Measurements from ENCODE around the gene HDGF. TPM values are rescaled to one million over a fixed set of nuclear protein-coding genes. Genes with fewer than 3 reads are reported as not detected.
A peak's percentile ranks its signal among the peaks of the same experiment; 100 is the strongest.

Gene HDGF
- total RNA-seq, 2 experiments from 2014 or later, result 60.8 TPM

- Histone ChIP-seq H3K4me1 (ENCODE audit: insufficient read depth, low read length) (peaks cover 14% of the 10 kb centered on the region), H3K4me3 (ENCODE audit: low read length) (no peak overlapping the region), H3K27ac (ENCODE audit: low read depth in 1 of 2, low read length in 2 of 2) (no peak overlapping the region), H3K9me3 (ENCODE audit: control insufficient read depth in 1 of 2, insufficient read depth in 1 of 2, low read length in 2 of 2) (no peaks in the 10 kb centered on the region), H3K36me3 (ENCODE audit: insufficient read depth, low read length) (peaks cover 3% of the 10 kb centered on the region), H3K27me3 (ENCODE audit: control insufficient read depth in 1 of 2, insufficient read depth in 2 of 2, low read length in 2 of 2) (no peaks in the 10 kb centered on the region)
- Mint-ChIP-seq H3K9me3 (no peaks in the 10 kb centered on the region), H3K27ac (no peak overlapping the region), H3K27me3 (no peaks in the 10 kb centered on the region), H3K4me1 (ENCODE audit: low read depth) (peaks cover 11% of the 10 kb centered on the region), H3K4me3 (no peak overlapping the region), H3K36me3 (ENCODE audit: low read depth) (peaks cover 14% of the 10 kb centered on the region)
- CTCF ChIA-PET, result interaction anchor here (2.8 to 3.0 kb wide), 2 partner anchors 15 to 21 kb away, joined by 7 to 11 read pairs; no protein-coding TSS in a partner anchor
- peak in 1 of 14 experiments; percentile 6 for DNase-seq
- POLR2A ChIA-PET, result no interaction called here
- intact Hi-C loops (cut with DNase I, micrococcal nuclease), result no loop called here
- TF ChIP-seq CTCF (IDR thresholded peaks at IDR 0.05), result no peak
- ATAC-seq (ENCODE audit: poor library complexity), result no peak
These were observed 40.3 kb downstream of the HDGF start for GRCh38 chr1:156711011-156711817.

- Histone ChIP-seq H3K27ac (ENCODE audit: low read depth in 1 of 2, low read length in 2 of 2) (no peak overlapping the region), H3K4me1 (ENCODE audit: insufficient read depth, low read length) (peaks cover 27% of the 10 kb centered on the region), H3K9me3 (ENCODE audit: control insufficient read depth in 1 of 2, insufficient read depth in 1 of 2, low read length in 2 of 2) (no peaks in the 10 kb centered on the region), H3K27me3 (ENCODE audit: control insufficient read depth in 1 of 2, insufficient read depth in 2 of 2, low read length in 2 of 2) (peaks cover 0 to 3% of the 10 kb centered on the region in 2 experiments), H3K4me3 (ENCODE audit: low read length) (no peak overlapping the region), H3K36me3 (ENCODE audit: insufficient read depth, low read length) (no peaks in the 10 kb centered on the region)
- TF ChIP-seq CTCF (IDR thresholded peaks at IDR 0.05), result no peak
- H3K4me1 Mint-ChIP-seq (ENCODE audit: low read depth), result peaks cover 22% of the 10 kb centered on the region
- intact Hi-C loops (cut with DNase I, micrococcal nuclease), result no loop called here
- H3K9me3 Mint-ChIP-seq, result no peaks in the 10 kb centered on the region
- POLR2A ChIA-PET, result no interaction called here
- CTCF ChIA-PET, result interaction anchor here (1.3 to 2.8 kb wide), 2 partner anchors 16 to 20 kb away, joined by 5 to 7 read pairs; no protein-coding TSS in a partner anchor
- H3K4me3 Mint-ChIP-seq, result no peak overlapping the region
- no peak for ATAC-seq (ENCODE audit: poor library complexity)
- no peak overlapping the region for H3K27ac Mint-ChIP-seq
- DNase-seq, result no peak
- peaks cover 1% of the 10 kb centered on the region for H3K36me3 Mint-ChIP-seq (ENCODE audit: low read depth)
- H3K27me3 Mint-ChIP-seq, result peaks cover 5% of the 10 kb centered on the region
These were observed 41.6 kb downstream of the HDGF start for GRCh38 chr1:156709757-156710489.

DNA sequence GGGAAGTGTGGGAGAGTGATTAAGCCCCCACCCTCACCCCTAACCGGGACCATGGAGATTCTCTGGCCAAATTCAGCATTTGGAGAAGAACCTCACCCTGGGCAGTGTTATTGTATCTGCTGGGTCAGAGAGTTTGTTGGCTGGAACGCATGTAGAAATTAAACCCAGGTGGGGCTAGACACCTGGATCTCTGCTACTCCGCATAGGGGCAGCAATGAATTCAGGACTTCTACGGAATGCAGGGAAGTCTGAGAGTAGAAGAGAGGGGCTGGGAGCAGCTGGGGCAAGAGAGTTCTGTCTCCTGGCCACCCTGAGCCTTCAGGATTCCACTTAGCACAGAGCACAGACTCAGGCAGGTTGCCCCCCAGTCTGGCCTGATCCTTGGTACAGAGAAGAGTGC is 42.4 kb downstream of the HDGF start:
- Histone ChIP-seq H3K9me3 (ENCODE audit: control insufficient read depth in 1 of 2, insufficient read depth in 1 of 2, low read length in 2 of 2) (no peaks in the 10 kb centered on the region), H3K36me3 (ENCODE audit: insufficient read depth, low read length) (no peaks in the 10 kb centered on the region), H3K4me3 (ENCODE audit: low read length) (no peak overlapping the region), H3K27me3 (ENCODE audit: control insufficient read depth in 1 of 2, insufficient read depth in 2 of 2, low read length in 2 of 2) (peaks cover 9 to 12% of the 10 kb centered on the region in 2 experiments), H3K4me1 (ENCODE audit: insufficient read depth, low read length) (peaks cover 35% of the 10 kb centered on the region), H3K27ac (ENCODE audit: low read depth in 1 of 2, low read length in 2 of 2) (no peak overlapping the region)
- ATAC-seq (ENCODE audit: poor library complexity), result no peak
- Mint-ChIP-seq H3K27me3 (peaks cover 13% of the 10 kb centered on the region), H3K36me3 (ENCODE audit: low read depth) (no peaks in the 10 kb centered on the region), H3K9me3 (no peaks in the 10 kb centered on the region), H3K27ac (no peak overlapping the region), H3K4me3 (no peak overlapping the region), H3K4me1 (ENCODE audit: low read depth) (peaks cover 29% of the 10 kb centered on the region)
- no peak for DNase-seq
- ChIA-PET POLR2A (interaction anchor here (0.8 kb wide), 1 partner anchor 31 kb away, joined by 3 read pairs; no protein-coding TSS in a partner anchor), CTCF (no interaction called here)
- no peak for TF ChIP-seq CTCF (IDR thresholded peaks at IDR 0.05)
- intact Hi-C loops (cut with DNase I, micrococcal nuclease), result no loop called here
